GM12873 (cell line): ENCODE data around the gene TSPAN10.

Source experiments
- TF ChIP-seq, protein P1 (sequence below): IDR thresholded peaks from 2 replicates; pipeline ENCODE4 v1.5.1; 2012; ENCODE audit warnings: low read depth, mild to moderate bottlenecking, moderate library complexity, low read length, control low read depth; ENCODE audit not compliant: insufficient read depth; ENCODE audit errors: missing control alignments

Gene TSPAN10

DNA sequence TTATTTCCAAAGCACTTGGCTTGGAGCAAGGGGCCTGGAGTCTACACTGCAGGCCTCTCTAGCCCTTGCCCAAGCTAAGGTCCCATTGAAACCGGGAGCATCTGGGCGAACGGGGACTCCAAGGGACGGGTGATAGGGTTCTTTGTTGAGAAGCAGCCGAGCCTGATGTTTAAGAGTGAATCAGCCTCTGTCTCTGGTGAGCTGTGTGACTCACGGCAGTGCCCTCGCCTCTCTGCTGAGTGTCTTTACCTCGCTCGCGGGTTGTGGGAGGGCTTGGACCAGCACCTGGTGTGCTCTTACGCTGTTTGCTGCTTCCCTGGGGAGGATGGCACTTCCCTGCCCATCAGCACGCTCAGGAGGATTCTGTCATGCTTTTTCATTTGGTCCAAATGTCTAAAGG, 48.1 kb downstream of the TSPAN10 start:
- TF ChIP-seq, protein P1, sequence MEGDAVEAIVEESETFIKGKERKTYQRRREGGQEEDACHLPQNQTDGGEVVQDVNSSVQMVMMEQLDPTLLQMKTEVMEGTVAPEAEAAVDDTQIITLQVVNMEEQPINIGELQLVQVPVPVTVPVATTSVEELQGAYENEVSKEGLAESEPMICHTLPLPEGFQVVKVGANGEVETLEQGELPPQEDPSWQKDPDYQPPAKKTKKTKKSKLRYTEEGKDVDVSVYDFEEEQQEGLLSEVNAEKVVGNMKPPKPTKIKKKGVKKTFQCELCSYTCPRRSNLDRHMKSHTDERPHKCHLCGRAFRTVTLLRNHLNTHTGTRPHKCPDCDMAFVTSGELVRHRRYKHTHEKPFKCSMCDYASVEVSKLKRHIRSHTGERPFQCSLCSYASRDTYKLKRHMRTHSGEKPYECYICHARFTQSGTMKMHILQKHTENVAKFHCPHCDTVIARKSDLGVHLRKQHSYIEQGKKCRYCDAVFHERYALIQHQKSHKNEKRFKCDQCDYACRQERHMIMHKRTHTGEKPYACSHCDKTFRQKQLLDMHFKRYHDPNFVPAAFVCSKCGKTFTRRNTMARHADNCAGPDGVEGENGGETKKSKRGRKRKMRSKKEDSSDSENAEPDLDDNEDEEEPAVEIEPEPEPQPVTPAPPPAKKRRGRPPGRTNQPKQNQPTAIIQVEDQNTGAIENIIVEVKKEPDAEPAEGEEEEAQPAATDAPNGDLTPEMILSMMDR = no peak

DNA sequence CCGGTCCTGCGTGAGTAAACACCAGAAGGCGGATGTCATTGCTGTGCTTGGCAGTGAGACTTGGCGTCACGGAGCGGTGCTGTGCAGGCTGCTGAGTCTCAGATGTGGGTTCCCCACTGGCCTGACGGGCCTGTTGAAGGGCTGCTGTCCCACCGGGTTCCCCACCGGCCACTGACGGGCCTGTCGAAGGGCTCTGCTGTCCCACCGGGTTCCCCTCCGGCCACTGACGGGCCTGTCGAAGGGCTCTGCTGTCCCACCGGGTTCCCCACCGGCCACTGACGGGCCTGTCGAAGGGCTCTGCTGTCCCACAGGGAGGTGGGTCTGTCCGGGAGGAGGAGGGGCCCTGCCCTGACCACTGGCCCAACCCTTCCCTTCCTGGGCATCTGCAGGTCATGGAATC, 49.6 kb downstream of the TSPAN10 start:
- TF ChIP-seq, protein P1 = no peak

- TF ChIP-seq, protein P1 = no peak
Measured at GRCh38 chr17:81687770-81688541, 51.0 kb downstream of the TSPAN10 start.

- TF ChIP-seq, protein P1 = no peak
Measured at GRCh38 chr17:81688616-81689015, 51.6 kb downstream of the TSPAN10 start.

GRCh38 chr17:81690066-81690465, 53.1 kb downstream of the TSPAN10 start:
- TF ChIP-seq, protein P1 = no peak

GRCh38 chr17:81690549-81690948, 53.6 kb downstream of the TSPAN10 start:
- TF ChIP-seq, protein P1 = no peak

DNA sequence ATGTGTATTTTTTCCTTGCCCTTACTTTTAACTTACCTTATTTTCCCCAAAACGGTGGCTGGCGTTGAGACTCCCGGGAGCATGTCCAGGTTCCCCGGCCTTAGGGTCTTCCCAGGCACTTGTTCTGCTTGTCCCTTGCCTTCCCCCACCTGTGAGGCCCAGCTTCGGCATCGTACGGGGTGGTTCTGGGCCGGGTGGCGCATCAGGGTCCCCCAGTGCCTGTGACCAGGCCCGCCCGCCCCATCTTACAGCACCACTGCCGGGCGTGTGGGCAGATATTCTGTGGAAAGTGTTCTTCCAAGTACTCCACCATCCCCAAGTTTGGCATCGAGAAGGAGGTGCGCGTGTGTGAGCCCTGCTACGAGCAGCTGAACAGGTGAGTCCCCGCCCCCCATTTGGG, 54.2 kb downstream of the TSPAN10 start:
- TF ChIP-seq, protein P1 = no peak
